Fibroblast of lung (primary cell): ENCODE measurements around the gene HES7. TPM values are rescaled to one million over a fixed set of nuclear protein-coding genes. Genes with fewer than 3 reads are reported as not detected.

Experiments
- DNase-seq, 2 donors: peaks; one replicate each; pipeline versions ENCODE4 v3.0.0 to v3.0.0-alpha.2; 2010; ENCODE audit warnings: low read depth in 2 of 2
- H2AFZ ChIP-seq: 2 replicates; pipeline ENCODE4 v1.5.1; 2012; ENCODE audit warnings: low read length, control low read depth, inconsistent platforms
- H3K27ac ChIP-seq: 2 replicates; pipeline ENCODE4 v1.5.1; 2011; ENCODE audit warnings: low read length, control low read depth; ENCODE audit not compliant: insufficient read depth
- H3K27me3 ChIP-seq: 2 replicates; pipeline ENCODE4 v1.5.1; 2011; ENCODE audit warnings: mild to moderate bottlenecking, low read length; ENCODE audit not compliant: control insufficient read depth, insufficient read depth
- H3K36me3 ChIP-seq: 2 replicates; pipeline ENCODE4 v1.5.1; 2011; ENCODE audit warnings: low read length; ENCODE audit not compliant: control insufficient read depth, insufficient read depth
- H3K4me1 ChIP-seq: 2 replicates; pipeline ENCODE4 v1.5.1; 2011; ENCODE audit warnings: low read length; ENCODE audit not compliant: control insufficient read depth, insufficient read depth; ENCODE audit errors: extremely low read depth
- H3K4me2 ChIP-seq: 2 replicates; pipeline ENCODE4 v1.5.1; 2011; ENCODE audit warnings: low read length, control low read depth; ENCODE audit not compliant: insufficient read depth; ENCODE audit errors: extremely low read depth
- H3K4me3 ChIP-seq, 4 experiments: fragments of 200-600 bp in 1 of 4; sonication (generic) in 1 of 4; replicated peaks in 1 of 4; 2 replicates each; pipeline ENCODE4 v1.5.1; 2011 to 2016; ENCODE audit warnings: low read length in 4 of 4, low read depth in 3 of 4, mild to moderate bottlenecking in 3 of 4, control low read depth in 2 of 4, inconsistent platforms in 1 of 4, mixed read lengths in 1 of 4; ENCODE audit not compliant: insufficient read depth in 1 of 4; ENCODE audit errors: control extremely low read depth in 1 of 4
- H3K79me2 ChIP-seq: 2 replicates; pipeline ENCODE4 v1.5.1; 2012; ENCODE audit warnings: mild to moderate bottlenecking, low read length, inconsistent platforms; ENCODE audit not compliant: control insufficient read depth, insufficient read depth
- H3K9ac ChIP-seq: 2 replicates; pipeline ENCODE4 v1.5.1; 2011; ENCODE audit warnings: mild to moderate bottlenecking, low read length, control low read depth; ENCODE audit not compliant: insufficient read depth
- H3K9me3 ChIP-seq: 2 replicates; pipeline ENCODE4 v1.5.1; 2012; ENCODE audit warnings: low read depth, low read length; ENCODE audit not compliant: control insufficient read depth, insufficient read depth
- H4K20me1 ChIP-seq: 2 replicates; pipeline ENCODE4 v1.5.1; 2011; ENCODE audit warnings: low read length; ENCODE audit not compliant: control insufficient read depth, insufficient read depth; ENCODE audit errors: extremely low read depth
- EZH2 ChIP-seq: IDR thresholded peaks from 2 replicates; pipeline ENCODE4 v1.5.1; 2012; ENCODE audit warnings: low read length, control low read depth, mild to moderate bottlenecking; ENCODE audit errors: missing control alignments
- polyA plus RNA-seq, 2 donors: library from polyadenylated mRNA; depleted of rRNA in 1 of 2; stranded (reverse) in 1 of 2; unstranded in 1 of 2; fragments of >200 nt; gene quantifications; 2 replicates each; pipeline ENCODE4 v1.2.1, GENCODE V29; 2011 to 2012; ENCODE audit warnings: missing spikeins in 1 of 2
- total RNA-seq: library from RNA; depleted of rRNA; stranded (reverse); fragments of >200 nt; gene quantifications from 2 replicates; pipeline ENCODE4 v1.2.1, GENCODE V29; 2014
- TF ChIP-seq, protein P1 (sequence below), 2 donors: IDR thresholded peaks in 1 of 2; conservative IDR thresholded peaks in 1 of 2; 1 replicate in 1 of 2; 2 replicates in 1 of 2; pipeline ENCODE4 v1.5.1; 2011 to 2012; ENCODE audit warnings: low read length in 2 of 2, control low read depth in 1 of 2, inconsistent platforms in 1 of 2, low read depth in 1 of 2, mild to moderate bottlenecking in 1 of 2

Gene HES7
- total and polyA plus RNA-seq, 2 donors (not counting 1 experiment from before 2014, with no cell fraction given), result under 0.01 TPM; not detected in 1

DNA sequence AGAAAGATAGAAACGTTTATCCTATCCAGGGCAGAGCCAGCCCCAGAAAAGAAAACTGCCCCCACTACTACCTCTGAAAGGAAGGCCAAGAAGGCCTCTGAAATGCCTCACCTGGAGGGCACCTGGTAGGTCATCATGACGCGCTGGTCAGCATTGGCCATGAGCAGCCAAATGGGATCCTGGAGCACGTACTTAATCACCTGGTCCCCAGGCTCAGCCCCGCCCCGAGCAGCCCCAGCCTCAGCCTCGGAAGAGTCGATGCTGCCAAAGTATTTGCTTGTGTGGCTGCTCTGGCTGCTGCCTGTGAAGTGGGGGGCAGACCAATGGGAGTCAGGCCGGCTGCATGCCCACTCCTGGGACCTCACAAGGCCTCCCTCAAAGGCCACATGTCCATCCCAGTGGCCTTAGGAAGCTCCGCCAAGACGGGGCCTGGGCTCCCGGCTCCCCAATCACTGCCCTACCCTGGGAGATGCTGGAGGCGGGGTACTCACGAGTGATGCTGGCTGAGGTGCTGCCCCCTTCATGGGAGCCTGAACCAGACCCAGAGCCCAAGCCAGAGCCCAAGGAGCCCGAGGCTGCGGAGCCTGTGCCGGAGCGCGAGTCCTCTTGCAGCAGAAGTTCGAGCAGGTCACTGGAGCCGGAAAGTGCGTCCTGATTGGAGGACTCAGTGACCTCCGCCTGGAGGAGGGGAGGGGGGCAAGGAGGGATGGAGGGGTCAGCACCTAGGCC is 18.4 kb upstream of the HES7 start:
- H3K9me3 ChIP-seq, result no peaks in the 10 kb centered on the region
- no peak overlapping the region for H3K4me2 ChIP-seq
- H3K27me3 ChIP-seq, result no peaks in the 10 kb centered on the region
- H3K79me2 ChIP-seq, result no peaks in the 10 kb centered on the region
- peaks cover 8% of the 10 kb centered on the region for H3K4me1 ChIP-seq
- DNase-seq, result no peak
- H3K36me3 ChIP-seq, result peaks cover 29% of the 10 kb centered on the region
- H2AFZ ChIP-seq, result no peak overlapping the region
- no peak overlapping the region for H3K4me3 ChIP-seq
- H4K20me1 ChIP-seq, result no peaks in the 10 kb centered on the region
- no peak overlapping the region for H3K9ac ChIP-seq
- TF ChIP-seq, protein P1, sequence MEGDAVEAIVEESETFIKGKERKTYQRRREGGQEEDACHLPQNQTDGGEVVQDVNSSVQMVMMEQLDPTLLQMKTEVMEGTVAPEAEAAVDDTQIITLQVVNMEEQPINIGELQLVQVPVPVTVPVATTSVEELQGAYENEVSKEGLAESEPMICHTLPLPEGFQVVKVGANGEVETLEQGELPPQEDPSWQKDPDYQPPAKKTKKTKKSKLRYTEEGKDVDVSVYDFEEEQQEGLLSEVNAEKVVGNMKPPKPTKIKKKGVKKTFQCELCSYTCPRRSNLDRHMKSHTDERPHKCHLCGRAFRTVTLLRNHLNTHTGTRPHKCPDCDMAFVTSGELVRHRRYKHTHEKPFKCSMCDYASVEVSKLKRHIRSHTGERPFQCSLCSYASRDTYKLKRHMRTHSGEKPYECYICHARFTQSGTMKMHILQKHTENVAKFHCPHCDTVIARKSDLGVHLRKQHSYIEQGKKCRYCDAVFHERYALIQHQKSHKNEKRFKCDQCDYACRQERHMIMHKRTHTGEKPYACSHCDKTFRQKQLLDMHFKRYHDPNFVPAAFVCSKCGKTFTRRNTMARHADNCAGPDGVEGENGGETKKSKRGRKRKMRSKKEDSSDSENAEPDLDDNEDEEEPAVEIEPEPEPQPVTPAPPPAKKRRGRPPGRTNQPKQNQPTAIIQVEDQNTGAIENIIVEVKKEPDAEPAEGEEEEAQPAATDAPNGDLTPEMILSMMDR (conservative IDR thresholded peaks at IDR 0.05 in 1 of 2, IDR thresholded peaks at IDR 0.05 in 1 of 2; ENCODE audit: low read depth in 1 of 2, low read length in 2 of 2), result no peak
- TF ChIP-seq EZH2, result no peak
- no peak overlapping the region for H3K27ac ChIP-seq

DNA sequence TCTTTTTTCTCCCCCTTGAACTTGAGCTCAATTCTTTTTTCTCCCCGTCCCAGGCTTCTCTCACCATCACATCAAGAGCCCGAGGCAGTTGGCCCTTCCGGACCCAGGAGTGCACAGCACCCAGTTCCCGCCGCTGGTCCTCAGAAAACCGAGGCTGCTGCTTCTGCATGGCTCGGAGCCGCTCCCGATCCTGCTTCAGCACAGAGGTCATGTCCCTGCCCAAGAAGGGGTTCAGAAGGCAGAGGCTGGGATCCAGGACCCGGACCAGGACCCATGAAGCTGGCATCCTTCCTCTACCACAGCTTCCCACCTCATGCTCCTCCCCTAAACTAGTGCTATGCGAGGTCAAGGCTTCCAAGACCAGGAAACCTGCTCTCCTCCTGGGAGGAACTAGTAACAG is 17.8 kb upstream of the HES7 start:
- Histone ChIP-seq H3K79me2 (no peaks in the 10 kb centered on the region), H3K9me3 (no peaks in the 10 kb centered on the region), H3K4me3 (no peak overlapping the region), H3K27me3 (no peaks in the 10 kb centered on the region), H3K27ac (no peak overlapping the region), H4K20me1 (no peaks in the 10 kb centered on the region), H2AFZ (no peak overlapping the region), H3K9ac (no peak overlapping the region), H3K4me1 (peaks cover 8% of the 10 kb centered on the region), H3K36me3 (peaks cover 25% of the 10 kb centered on the region), H3K4me2 (no peak overlapping the region)
- TF ChIP-seq, protein P1 (conservative IDR thresholded peaks at IDR 0.05 in 1 of 2, IDR thresholded peaks at IDR 0.05 in 1 of 2; ENCODE audit: low read depth in 1 of 2, low read length in 2 of 2), result no peak
- TF ChIP-seq EZH2, result no peak
- no peak for DNase-seq

DNA sequence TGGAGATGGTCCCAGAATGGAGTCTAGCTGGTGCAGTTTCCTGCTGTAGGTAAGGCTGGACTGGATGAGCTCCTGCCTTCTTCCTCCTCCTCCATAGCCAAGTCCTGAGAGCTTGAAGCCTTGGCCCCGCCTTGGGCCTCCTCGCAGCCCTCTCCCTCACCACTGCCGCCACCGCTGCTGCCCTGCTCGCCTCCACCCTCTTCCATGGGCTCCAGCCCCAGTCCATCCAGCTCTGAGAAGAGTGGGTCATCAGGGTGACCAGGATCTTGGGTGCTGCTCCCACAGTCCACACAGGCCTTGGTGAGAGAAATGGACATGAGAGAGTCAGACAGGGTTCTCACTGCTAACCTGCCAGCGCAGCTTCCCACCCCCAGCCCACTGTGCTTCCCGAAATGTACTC is 17.1 kb upstream of the HES7 start:
- Histone ChIP-seq H3K27ac (no peak overlapping the region), H4K20me1 (no peaks in the 10 kb centered on the region), H3K27me3 (no peaks in the 10 kb centered on the region), H3K4me3 (no peak overlapping the region), H3K4me1 (peaks cover 8% of the 10 kb centered on the region), H3K36me3 (peaks cover 21% of the 10 kb centered on the region), H3K9ac (no peak overlapping the region), H3K79me2 (no peaks in the 10 kb centered on the region), H3K4me2 (no peak overlapping the region), H3K9me3 (no peaks in the 10 kb centered on the region), H2AFZ (no peak overlapping the region)
- TF ChIP-seq, protein P1 (conservative IDR thresholded peaks at IDR 0.05 in 1 of 2, IDR thresholded peaks at IDR 0.05 in 1 of 2; ENCODE audit: low read depth in 1 of 2, low read length in 2 of 2), result no peak
- no peak for TF ChIP-seq EZH2
- DNase-seq, result no peak
